Neural crest cell (in vitro differentiated cells): ENCODE results near the gene GALNT5. TPM values are rescaled to one million over a fixed set of nuclear protein-coding genes. Genes with fewer than 3 reads are reported as not detected.

Experiments
- DNase-seq: peaks from one replicate; pipeline ENCODE4 v3.0.0; 2021; ENCODE audit warnings: low read depth, mixed read lengths, low spot score
- H3K27ac Mint-ChIP-seq: one replicate; pipeline ENCODE4 v1.8.0; 2021; ENCODE audit warnings: mild to moderate bottlenecking, mixed read lengths; ENCODE audit not compliant: unreplicated experiment
- H3K27me3 Mint-ChIP-seq: 2 replicates; pipeline ENCODE4 v1.8.0; 2021; ENCODE audit warnings: low read depth, mild to moderate bottlenecking, mixed read lengths
- H3K36me3 Mint-ChIP-seq: 2 replicates; pipeline ENCODE4 v1.8.0; 2021; ENCODE audit warnings: low read depth, mild to moderate bottlenecking, mixed read lengths
- H3K4me1 Mint-ChIP-seq: 2 replicates; pipeline ENCODE4 v1.8.0; 2021; ENCODE audit warnings: mixed read lengths
- H3K4me3 Mint-ChIP-seq: one replicate; pipeline ENCODE4 v1.8.0; 2021; ENCODE audit warnings: mild to moderate bottlenecking, mixed read lengths
- H3K9me3 Mint-ChIP-seq: 2 replicates; pipeline ENCODE4 v1.8.0; 2021; ENCODE audit warnings: mixed read lengths
- total RNA-seq: library from RNA; stranded (reverse); gene quantifications from 2 replicates; pipeline ENCODE4 v1.2.1, GENCODE V29; 2021
- TF ChIP-seq, protein P1 (sequence below): fragments of 200-600 bp; sonication (generic); conservative IDR thresholded peaks from 2 replicates; pipeline ENCODE4 v1.5.0; 2021; ENCODE audit warnings: antibody characterized with exemption, mild to moderate bottlenecking

Gene GALNT5
- total RNA-seq, 1 donor from 2014 or later: 0.12 TPM

DNA sequence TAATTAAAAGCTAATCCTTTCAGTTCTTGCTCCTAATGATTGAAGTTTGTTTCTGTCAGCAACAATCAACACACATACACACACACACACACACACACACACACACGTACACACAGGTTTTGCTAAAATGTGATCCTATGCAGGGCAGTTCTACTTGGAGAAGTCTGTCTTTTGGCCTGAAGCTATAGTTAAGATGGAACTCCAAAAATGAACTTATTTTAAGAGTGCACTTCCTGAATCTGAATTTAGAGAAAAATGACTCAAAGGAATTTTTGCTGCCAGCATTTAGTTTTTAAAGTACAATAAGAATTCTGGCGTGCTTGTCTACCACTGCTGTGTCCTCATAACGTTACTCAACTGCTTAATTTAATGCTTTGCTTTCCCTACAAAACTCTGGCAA lies 6.6 kb downstream of the GALNT5 start:
- H3K4me1 Mint-ChIP-seq: peaks cover 25% of the 10 kb centered on the region
- H3K4me3 Mint-ChIP-seq: no peak overlapping the region
- no peaks in the 10 kb centered on the region for H3K36me3 Mint-ChIP-seq
- TF ChIP-seq, protein P1, sequence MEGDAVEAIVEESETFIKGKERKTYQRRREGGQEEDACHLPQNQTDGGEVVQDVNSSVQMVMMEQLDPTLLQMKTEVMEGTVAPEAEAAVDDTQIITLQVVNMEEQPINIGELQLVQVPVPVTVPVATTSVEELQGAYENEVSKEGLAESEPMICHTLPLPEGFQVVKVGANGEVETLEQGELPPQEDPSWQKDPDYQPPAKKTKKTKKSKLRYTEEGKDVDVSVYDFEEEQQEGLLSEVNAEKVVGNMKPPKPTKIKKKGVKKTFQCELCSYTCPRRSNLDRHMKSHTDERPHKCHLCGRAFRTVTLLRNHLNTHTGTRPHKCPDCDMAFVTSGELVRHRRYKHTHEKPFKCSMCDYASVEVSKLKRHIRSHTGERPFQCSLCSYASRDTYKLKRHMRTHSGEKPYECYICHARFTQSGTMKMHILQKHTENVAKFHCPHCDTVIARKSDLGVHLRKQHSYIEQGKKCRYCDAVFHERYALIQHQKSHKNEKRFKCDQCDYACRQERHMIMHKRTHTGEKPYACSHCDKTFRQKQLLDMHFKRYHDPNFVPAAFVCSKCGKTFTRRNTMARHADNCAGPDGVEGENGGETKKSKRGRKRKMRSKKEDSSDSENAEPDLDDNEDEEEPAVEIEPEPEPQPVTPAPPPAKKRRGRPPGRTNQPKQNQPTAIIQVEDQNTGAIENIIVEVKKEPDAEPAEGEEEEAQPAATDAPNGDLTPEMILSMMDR: no peak
- peaks cover 75% of the 10 kb centered on the region for H3K27me3 Mint-ChIP-seq
- H3K9me3 Mint-ChIP-seq: no peaks in the 10 kb centered on the region
- no peak for DNase-seq
- H3K27ac Mint-ChIP-seq: no peak overlapping the region

DNA sequence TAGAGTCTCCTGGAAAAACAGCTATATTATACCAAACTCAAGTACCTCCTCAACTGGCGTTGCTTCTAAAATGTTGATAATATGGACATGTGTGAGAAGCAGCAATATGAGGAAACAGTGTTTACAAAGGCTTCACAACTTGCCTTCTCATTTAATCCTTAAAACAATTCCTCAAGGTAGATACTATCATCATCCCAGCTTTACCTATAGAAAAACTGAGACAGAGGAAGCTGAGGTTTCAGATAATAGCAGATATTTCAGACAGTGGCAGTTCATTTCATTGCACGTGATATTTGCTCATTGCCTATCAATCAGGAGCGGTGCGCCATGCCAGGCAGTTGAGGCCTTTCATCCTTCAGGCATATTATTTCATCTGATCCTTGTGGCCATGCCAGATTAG lies 8.3 kb downstream of the GALNT5 start:
- Mint-ChIP-seq H3K4me3 (no peak overlapping the region), H3K36me3 (no peaks in the 10 kb centered on the region), H3K27me3 (peaks cover 73% of the 10 kb centered on the region), H3K4me1 (peaks cover 20% of the 10 kb centered on the region), H3K9me3 (no peaks in the 10 kb centered on the region), H3K27ac (no peak overlapping the region)
- DNase-seq: no peak
- TF ChIP-seq, protein P1: no peak

DNA sequence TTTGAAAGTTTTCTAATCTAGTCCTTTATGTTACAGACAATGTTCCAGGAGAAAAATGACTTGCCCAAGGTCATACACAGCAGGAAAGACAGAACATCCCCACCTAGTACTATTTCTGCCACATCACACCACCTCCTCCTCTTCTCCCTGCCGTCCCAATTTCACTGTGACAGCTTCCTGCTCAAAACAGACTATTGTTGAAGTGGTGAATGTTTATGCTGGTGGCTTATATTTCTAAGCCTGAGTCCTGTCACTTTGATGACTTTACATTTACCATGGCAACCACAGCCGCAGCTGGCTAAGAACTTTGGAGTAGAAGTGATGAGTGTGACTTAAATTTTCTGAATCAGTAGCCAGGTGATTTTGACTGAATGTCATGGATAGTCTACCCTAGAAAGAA lies 10.0 kb downstream of the GALNT5 start:
- DNase-seq: no peak
- TF ChIP-seq, protein P1: no peak
- Mint-ChIP-seq H3K36me3 (no peaks in the 10 kb centered on the region), H3K27me3 (peaks cover 78% of the 10 kb centered on the region), H3K4me1 (peaks cover 17% of the 10 kb centered on the region), H3K9me3 (no peaks in the 10 kb centered on the region), H3K27ac (no peak overlapping the region), H3K4me3 (no peak overlapping the region)

DNA sequence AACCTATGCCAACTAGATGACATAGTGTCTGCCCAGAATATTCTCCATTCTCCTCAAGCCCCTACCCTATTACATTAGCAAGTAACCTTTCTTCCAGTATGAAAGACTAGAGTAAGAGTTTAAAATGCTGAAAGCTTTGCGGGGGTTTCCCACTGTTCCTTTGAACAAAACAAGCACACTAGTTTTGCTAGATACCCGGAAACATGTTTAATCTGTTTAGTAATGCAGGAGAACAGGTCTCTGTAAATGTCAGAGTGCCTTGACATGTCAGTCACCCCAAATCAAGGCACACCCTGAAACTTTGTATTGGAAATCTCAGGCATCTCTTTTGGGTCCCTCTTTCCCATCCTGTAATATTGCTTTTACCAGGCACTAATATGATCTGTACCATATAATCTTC lies 11.6 kb downstream of the GALNT5 start:
- TF ChIP-seq, protein P1: no peak
- no peak for DNase-seq

DNA sequence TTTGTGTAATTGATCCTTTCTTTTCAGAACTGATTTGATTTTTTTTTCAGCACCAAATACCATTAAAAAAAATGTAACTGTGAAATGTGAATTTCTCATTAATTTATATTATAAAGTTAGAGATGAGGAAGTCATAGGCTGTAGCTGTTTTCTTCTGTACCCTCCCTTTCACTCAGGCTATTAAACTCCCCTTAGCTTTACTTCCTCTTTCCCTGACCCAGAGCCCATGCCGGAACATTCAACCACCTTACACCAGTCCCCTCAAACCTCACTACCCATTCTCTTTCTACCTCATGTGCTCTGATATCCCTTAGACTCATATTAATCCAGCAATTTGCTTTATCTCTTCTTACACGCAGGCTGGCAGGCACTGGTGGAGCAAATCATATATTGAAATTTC lies 12.4 kb downstream of the GALNT5 start:
- H3K4me3 Mint-ChIP-seq: no peak overlapping the region
- TF ChIP-seq, protein P1: no peak
- no peak for DNase-seq
- peaks cover 68% of the 10 kb centered on the region for H3K27me3 Mint-ChIP-seq
- no peak overlapping the region for H3K27ac Mint-ChIP-seq
- H3K9me3 Mint-ChIP-seq: no peaks in the 10 kb centered on the region
- peaks cover 3% of the 10 kb centered on the region for H3K4me1 Mint-ChIP-seq
- no peaks in the 10 kb centered on the region for H3K36me3 Mint-ChIP-seq

More for the DNA sequence above, 11.6 kb downstream of the GALNT5 start:
- H3K4me1 Mint-ChIP-seq: peaks cover 11% of the 10 kb centered on the region
- no peak overlapping the region for H3K27ac Mint-ChIP-seq
- H3K4me3 Mint-ChIP-seq: no peak overlapping the region
- peaks cover 71% of the 10 kb centered on the region for H3K27me3 Mint-ChIP-seq
- H3K9me3 Mint-ChIP-seq: no peaks in the 10 kb centered on the region
- no peaks in the 10 kb centered on the region for H3K36me3 Mint-ChIP-seq
